HG02571 (cell line): ENCODE results near the gene VPS35L.

Source experiments
- ATAC-seq: cut with Tn5 transposase; IDR thresholded peaks from one replicate; pipeline ENCODE4 v1.9.1; 2021; ENCODE audit warnings: mild to moderate bottlenecking, moderate library complexity; ENCODE audit not compliant: unreplicated experiment

The VPS35L gene

DNA sequence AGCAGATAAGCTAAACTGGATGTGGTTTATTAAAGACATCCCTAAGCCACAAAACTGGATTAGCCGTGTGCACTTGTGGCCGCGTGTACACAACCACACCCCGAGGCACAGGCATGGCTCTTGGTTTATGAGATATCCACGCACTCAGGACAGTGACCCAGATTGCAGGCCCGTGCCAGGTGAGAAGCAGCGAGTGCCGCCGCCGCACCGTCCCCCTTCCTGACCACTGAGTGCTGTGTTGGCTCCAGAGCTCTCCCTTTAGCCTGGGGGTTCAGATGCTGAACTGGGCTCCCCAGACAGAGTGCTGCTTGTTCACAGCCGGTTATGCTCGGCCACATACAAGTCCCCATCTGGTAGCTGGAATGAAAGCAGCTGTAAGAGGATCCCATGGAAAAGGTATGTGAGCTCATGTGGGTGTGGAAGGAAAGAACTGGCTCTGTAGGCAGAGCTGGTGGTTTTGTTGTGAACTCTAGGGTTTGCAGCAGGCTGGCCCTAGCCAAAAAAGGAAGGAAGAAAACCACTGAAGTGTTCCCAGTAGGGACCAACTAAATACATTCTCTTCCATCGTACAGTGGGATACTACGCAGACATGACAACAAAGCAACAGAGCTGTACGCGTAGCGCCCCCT lies 133.0 kb downstream of the VPS35L start:
- no peak for ATAC-seq

DNA sequence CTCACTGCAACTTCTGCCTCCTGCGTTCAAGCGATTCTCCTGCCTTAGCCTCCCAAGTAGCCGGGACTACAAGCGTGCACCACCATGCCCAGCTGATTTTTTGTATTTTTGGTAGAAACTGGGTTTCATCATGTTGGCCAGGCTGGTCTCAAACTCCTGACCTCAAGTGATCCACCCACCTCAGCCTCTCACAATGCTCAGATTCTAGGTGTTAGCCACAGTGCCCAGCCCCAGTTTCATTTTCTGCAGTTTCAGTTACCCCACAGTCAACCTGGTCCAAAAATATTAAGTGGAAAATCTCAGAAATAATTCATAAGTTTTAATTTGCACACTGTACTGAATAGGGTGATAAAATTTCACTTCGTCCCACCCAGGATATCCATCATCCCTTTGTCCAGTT lies 133.8 kb downstream of the VPS35L start:
- no peak for ATAC-seq

DNA sequence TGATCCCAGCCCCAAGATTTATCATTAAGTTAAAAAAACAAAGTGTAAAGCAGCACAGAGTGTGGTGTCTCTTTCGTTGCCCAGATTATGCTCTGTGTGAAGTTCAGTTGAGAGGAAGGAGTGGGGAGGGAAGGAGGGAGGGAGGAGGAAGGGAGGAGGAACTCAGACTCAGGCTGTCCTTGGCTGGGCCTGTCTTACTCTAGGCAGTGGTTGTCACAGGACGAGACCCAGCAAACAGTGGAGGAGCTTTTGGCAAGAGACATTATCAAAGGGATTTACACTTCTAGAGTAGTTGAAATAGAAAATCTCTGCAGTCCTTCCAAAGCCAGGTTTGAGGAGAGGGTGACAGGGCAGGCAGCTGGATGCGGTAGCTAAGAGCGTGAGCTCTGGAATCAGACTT lies 134.7 kb downstream of the VPS35L start:
- no peak for ATAC-seq

DNA sequence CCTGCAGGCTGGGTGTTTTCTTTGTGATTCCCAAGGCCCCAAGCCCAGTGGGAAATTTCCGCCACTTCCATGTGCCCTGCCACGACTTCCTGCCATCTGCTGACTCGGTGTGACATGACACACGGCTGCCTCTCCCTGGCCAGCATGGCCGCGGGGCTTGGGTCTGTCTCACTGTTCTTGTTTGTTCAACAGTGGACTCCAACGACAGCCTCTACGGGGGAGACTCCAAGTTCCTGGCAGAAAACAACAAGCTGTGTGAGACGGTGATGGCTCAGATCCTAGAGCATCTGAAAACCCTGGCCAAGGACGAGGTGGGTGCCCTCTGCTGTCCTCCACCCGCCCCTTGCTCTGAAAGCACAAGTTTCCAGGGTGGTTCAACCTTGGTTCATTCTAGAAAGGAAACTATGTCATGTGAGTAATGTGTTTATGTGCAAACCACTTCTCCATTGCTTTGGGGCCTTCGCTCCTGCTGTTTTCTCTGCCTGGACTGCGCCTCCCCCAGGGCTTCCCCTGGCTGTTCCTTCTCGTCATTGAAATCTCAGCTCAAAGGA lies 135.7 kb downstream of the VPS35L start:
- ATAC-seq: no peak

DNA sequence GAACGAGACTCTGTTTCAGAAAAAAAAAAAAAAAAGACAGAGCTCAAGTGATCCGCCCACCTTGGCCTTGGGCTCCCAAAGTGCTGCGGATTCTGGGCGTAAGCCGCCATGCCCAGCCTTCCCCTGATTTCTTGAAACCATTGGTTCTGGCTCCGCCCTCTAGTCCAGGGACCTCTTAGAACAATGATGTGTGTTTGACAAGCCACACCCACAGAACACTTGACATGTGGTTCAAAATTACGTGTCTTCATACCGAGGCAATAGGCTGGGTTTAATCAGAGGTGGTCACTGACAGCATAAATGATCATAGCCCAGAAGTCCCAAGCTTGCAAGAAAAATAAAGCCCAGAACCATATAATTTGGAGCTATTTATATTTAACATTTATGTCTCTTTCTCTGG lies 139.5 kb downstream of the VPS35L start:
- no peak for ATAC-seq

DNA sequence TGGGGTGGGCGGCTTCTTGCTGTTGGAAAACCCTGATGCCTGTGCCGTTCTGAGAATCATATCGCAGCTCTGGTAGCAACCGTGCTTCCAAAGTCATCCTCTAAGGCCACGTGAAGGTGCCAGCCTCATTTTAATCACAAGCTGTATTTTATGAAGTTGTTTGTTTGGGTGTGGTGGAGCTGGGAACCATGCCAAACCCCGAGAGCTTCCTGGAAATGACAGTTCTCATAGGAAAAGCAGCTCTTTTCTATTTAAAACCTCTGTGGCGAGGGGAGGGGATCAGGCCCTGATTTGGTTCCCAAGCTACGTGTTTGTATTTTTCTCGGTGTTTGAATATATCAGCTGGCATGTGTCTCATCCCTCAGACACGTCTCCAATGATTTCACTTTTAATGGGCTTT lies 140.8 kb downstream of the VPS35L start:
- no peak for ATAC-seq

DNA sequence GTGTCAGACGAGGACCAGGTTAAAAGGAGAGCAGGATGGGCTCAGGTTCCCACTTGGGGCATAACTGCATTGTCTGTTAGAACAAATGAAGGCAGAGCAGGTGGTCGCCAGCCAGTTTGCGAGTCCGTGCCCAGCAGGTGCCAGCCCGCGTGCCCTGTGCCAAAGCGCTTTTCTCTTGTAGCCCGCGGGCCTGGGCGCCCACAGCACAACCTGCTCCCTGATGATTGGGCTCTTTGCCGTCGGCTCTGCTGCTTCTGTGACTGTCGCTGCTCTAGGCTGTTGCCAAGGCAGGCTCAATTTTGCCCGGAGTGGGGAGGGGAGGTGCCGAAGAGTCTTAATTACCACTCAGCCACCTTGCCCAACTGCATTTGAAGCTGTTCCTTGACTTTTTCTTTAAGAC lies 141.5 kb downstream of the VPS35L start:
- no peak for ATAC-seq

DNA sequence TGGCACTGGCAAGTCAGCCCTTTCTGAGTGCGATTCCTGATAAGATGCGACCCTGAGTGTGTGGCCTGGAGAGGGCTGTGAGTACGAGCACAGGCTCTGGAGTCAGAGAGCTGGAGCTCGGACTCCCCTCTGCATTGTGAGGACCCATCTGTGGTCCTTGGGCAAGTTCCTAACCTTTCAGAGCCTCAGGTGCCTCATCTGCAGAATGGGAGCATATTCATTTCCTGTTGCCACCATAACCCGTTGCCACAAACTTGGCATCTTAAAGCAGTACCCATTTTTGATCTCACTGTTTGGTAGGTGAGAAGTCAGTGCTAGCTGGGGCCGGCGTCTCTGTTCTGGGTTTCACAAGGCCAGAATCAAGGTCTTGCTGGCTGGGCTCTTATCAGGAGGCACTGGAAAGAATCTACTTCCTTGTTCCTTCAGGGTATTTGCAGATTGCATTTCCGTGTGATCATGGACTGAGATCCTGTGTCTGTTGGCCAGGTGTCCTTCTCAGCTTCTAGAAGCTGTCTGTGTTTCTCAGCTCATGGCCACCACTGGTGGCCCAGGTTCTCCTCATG lies 142.3 kb downstream of the VPS35L start:
- no peak for ATAC-seq

DNA sequence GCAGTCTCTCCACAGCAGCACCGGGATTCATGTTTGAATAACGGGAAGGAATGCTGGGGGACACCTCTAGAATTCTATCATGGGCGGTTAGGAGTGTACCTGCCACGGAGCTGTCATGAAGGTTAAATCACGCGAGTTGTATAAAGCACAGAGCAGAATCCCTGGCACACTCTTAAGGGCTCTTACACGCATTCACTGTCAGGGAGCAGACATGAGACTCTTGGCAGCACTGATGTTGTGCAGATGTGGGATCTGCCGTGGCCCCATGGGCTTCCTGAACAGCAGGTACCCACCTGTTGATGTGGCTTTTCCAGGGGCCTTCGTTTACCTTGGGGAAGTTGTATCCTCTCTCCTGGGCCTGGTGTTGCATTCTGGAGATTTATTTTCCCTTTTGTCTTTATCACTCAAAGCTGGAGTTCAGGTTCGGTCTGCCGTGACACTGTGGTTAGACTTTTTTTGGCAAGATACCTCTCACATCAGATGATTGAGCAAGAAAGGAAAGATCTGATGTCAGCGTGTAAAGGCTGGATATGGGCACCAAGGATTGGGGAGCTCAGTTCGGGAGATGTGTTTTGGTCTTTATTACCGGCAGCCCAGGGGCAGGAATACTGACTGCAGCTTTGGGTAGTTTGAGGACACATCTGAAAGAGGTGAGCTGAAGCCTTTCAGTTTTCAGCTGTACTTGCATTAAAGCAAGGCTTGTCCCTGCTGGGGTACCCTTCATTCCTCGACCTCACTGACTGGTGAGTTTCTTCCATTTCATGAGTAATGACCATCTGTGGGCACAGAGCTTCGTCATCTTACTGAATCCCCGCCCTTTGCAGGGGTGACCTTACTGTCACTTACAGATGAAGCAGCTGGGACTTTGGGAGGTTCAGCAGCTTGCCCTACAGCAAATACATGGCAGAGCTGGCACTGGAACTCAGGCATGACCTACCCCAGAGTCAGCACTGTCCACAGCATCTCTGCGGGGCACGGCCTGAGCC lies 143.3 kb downstream of the VPS35L start:
- ATAC-seq: no peak

DNA sequence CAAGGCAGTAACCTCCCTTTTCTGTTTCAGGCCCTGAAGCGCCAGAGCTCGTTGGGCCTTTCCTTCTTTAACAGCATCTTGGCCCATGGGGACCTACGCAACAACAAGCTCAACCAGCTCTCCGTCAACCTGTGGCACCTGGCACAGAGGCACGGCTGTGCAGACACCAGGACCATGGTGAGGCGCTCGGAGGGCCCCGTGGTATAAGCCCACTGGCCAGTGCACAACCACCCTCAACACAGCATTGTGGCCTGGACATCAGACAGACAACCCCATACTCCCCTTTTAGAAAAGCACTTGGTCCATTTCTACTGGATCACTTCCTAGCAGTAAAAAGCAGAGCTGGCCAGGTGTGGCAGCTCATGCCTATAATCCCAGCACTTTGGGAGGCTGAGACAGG lies 144.0 kb downstream of the VPS35L start:
- no peak for ATAC-seq

DNA sequence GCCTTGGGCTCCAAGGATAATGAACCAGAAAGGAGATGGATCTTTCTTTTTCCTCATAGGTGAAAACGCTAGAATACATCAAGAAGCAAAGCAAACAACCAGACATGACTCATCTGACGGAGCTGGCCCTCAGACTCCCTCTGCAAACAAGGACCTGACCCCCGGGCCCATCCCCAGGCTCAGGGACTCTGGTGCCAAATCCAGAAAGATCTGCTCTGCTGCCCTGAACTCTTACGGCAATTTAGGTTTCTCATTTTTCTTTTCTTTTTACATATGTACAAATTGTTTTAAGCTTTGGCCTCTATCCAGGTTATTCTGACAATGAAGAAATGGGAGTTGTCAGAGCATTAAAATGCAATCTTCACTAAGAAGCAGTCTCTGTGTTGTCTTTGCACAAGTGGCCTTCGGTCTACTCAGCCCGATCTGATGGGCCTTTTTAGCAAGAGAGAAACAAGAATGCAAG lies 144.8 kb downstream of the VPS35L start:
- no peak for ATAC-seq

DNA sequence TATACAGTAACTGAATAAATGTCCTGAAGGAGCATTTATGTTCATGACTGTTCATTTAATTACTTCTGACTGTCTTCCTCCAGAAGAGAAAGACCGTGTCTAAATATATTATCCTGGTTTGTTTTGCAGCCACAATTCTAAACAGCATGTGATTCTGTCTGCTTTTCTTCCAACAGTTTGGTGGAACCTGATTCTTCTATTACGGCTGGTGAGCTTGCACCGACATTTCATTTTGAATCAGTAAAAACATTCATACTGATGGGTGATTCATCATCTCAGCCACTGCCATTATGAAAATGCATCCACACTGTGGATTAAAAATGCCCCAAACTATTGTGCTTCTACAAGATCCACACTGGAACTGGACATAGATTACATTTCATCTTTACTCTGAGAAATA lies 145.6 kb downstream of the VPS35L start:
- no peak for ATAC-seq

DNA sequence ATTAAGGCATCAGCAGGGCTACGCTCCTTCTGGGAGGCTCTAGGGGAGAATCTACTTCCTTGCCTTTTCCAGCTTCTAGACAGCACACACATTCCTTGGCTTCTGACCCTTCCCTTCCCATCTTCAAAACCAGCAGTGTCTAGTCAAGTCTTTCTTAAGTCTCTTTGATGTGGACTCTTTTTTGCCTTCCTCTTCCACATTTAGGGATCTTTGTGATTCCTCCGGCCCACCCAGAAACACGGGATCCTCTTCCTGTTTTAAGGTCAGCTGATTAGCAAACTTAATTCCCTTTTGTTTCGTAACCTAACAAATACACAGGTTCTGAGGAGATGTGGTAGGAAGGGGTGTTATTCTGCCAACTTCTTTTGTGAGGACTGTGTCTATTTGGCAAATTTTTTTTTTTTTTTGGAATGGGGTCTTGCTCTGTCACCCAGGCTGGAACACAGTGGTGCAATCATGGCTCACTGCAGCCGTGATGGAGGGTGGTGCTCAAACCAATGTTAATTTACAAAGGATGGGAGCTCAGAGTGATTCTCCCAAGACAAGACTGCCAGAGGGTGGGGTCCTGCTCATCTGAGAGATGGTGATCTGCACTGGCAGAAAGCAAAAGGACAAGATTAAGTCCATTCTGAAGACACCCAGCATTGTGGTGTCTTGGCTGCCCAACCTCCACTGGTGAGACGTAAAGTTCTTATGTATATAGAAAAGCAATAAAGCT lies 147.8 kb downstream of the VPS35L start:
- ATAC-seq: no peak

DNA sequence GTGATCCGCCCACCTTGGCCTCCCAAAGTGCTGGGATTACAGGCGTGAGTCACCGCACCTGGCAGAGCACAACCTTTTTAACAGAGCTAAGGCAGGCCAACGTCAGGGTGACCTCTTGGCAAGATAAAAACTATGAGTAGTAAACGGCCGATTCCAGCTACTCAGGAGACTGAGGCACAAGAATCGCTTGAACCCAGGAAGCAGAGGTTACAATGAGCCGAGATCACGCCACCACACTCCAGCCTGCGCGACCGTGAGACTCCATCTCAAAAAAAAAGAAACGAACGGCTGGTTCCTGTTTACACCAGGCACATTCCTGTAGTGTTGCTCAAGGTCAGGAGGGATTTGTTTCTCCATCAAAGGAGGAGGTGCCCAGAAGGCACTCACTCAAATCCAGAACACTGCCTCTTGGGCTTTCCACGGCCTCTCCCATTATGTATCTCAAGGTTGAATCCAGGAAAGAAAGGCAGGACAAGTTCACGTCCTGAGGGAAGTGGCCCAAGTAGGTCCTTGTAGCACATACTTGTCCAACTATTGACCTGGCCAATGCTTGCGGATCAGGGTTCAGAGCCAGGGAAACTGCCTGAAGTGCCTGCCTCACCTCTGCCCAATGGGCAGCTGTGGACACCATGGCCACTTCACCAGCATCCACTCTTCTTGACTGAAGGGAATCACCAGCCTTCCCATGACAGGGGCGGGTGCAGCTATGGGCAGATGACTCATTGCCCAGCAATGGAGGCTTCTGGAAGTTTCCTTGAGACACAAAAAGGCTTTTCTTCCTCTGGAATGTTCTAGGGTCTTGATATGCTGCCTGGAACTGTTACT lies 149.0 kb downstream of the VPS35L start:
- ATAC-seq: no peak

DNA sequence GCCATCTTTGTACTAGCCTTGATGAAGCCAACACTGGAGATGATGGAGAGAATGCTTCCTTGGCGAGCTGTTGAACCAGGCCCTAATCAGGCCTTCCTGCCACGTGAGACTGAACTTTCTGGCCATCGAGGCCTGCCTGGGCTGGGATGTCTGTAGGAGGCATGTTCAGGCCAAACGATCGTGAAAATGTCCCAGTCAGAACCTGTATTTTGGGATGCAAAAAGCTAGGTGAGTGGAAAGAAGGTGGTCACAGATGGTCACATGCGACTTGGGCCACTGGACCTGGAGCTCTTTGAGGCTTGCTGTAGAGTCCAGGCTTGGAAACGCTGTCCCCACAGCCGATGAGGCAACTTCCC lies 149.6 kb downstream of the VPS35L start:
- ATAC-seq: no peak

DNA sequence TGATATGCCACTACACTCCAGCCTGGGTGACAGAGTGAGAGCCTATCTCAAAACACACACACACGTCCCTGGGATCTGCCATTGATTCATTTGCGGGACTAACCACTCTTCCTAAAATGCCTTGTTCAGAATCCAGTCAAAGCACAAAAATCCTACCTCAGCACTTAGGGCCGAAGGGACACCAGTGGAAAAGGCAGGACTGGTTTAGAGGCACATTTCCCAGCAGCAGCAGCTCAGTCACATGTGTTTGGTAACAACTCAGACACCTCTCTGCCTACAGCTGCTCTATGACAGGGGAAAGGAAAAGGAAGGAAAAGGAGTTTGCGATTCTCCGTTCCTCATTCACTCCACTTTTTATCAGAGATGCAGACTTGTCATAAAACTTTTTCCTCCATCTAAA lies 150.3 kb downstream of the VPS35L start:
- ATAC-seq: no peak

DNA sequence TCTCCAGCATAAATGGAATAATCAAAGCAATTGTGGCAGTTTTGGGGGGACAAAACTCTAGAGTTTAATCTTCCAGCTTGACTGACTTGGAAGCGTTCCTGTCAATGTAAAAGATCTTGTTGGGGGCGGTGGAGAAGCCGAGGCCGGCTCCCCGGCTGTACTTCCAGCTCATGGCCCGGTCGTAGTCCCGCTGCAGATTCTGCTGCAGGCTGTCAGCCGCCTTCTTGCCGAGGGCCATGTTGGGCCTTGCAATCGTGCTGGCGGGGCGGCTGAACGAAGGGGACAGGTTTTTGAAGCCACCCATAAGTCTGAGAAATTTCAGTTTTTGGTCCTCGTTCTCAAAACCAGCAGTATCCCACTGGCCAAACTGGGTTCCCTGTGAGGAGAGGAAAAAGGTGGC lies 151.3 kb downstream of the VPS35L start:
- ATAC-seq: no peak

DNA sequence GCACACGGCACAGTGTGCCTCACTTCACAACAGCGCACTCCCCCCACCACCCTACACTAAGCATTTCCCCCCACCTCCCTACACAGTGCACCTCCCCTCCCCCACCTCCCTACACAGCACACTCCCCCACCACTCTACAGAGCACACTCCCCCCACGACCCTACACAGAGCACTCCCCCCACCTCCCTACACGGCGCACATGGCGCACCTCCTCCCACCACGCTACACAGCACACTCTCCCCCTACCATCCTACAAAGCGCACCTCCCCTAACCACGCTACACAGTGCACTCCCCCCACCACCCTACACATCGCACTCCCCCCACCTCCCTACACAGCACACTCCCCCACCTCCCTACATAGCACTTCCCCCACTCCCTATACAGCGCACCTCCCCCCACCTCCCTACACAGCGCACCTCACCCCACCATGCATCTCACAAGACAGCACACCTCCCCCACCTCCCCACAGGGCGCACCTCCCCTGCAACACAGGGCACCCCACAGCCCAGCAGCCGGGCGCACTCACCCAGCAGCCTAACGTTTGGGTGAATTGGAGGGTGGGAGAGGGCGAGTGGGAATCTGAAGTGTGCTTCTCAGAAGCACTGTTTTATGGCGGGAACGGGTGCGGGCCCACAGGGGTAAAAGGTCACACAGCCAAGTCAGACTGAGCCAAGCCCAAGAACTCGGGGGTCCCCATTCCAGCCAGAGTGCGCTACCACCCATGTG lies 152.2 kb downstream of the VPS35L start:
- no peak for ATAC-seq
